Parathyroid adenoma (tissue), 2 donors: Measurements from ENCODE around the gene NCOA1.
A peak's percentile ranks its signal among the peaks of the same experiment; 100 is the strongest.
"Not testable (repeated sequence)": the region's sequence is repeated elsewhere in the genome, so short reads cannot be mapped to it uniquely, and the experiment has no call there.

Source experiments
- H2AFZ ChIP-seq: fragments of 300-600 bp; sonication (generic); one replicate; pipeline ENCODE4 v1.7.0; 2017; ENCODE audit warnings: antibody characterized with exemption, mild to moderate bottlenecking
- H3K27ac ChIP-seq: fragments of 300-600 bp; sonication (generic); one replicate; pipeline ENCODE4 v1.7.0; 2017
- H3K27me3 ChIP-seq: fragments of 300-600 bp; sonication (generic); one replicate; pipeline ENCODE4 v1.7.0; 2017; ENCODE audit warnings: low read length; ENCODE audit not compliant: control insufficient read depth, insufficient read depth
- H3K36me3 ChIP-seq: fragments of 300-600 bp; sonication (generic); one replicate; pipeline ENCODE4 v1.7.0; 2017; ENCODE audit warnings: low read length; ENCODE audit not compliant: control insufficient read depth, insufficient read depth
- H3K4me1 ChIP-seq: fragments of 300-600 bp; sonication (generic); one replicate; pipeline ENCODE4 v1.7.0; 2017; ENCODE audit warnings: control low read depth
- H3K4me2 ChIP-seq: fragments of 300-600 bp; sonication (generic); one replicate; pipeline ENCODE4 v1.7.0; 2017; ENCODE audit warnings: low read length
- H3K4me3 ChIP-seq: fragments of 300-600 bp; sonication (generic); one replicate; pipeline ENCODE4 v1.7.0; 2017; ENCODE audit warnings: low read depth, low read length
- H3K79me2 ChIP-seq: fragments of 300-600 bp; sonication (generic); one replicate; pipeline ENCODE4 v1.7.0; 2017; ENCODE audit warnings: control low read depth
- H3K9ac ChIP-seq: fragments of 300-600 bp; sonication (generic); one replicate; pipeline ENCODE4 v1.7.0; 2017; ENCODE audit warnings: mild to moderate bottlenecking
- H3K9me3 ChIP-seq: fragments of 300-600 bp; sonication (generic); one replicate; pipeline ENCODE4 v1.7.0; 2017; ENCODE audit warnings: low read length; ENCODE audit not compliant: control insufficient read depth
- CTCF ChIP-seq: fragments of 300-600 bp; sonication (generic); IDR thresholded peaks from one replicate; pipeline ENCODE4 v1.7.0; 2017; ENCODE audit warnings: antibody characterized with exemption, mild to moderate bottlenecking
- donor health status: primary hyperparathyroidism.

The NCOA1 gene

GRCh38 chr2:24543252-24543651, 52.2 kb downstream of the NCOA1 start:
- Histone ChIP-seq H3K9ac (no peak overlapping the region), H2AFZ (no peak overlapping the region), H3K4me3 (no peak overlapping the region), H3K27ac (no peak overlapping the region), H3K79me2 (peaks cover 40% of the 10 kb centered on the region), H3K4me2 (no peak overlapping the region), H3K4me1 (peaks cover 4% of the 10 kb centered on the region), H3K27me3 (no peaks in the 10 kb centered on the region), H3K9me3 (peaks cover 4% of the 10 kb centered on the region), H3K36me3 (no peaks in the 10 kb centered on the region)
- peak; percentile 11 for TF ChIP-seq CTCF

- H2AFZ ChIP-seq, result no peak overlapping the region
- no peak overlapping the region for H3K9ac ChIP-seq
- TF ChIP-seq CTCF, result no peak
- no peak overlapping the region for H3K4me3 ChIP-seq
- no peak overlapping the region for H3K4me2 ChIP-seq
- peaks cover 2% of the 10 kb centered on the region for H3K4me1 ChIP-seq
- H3K79me2 ChIP-seq, result peaks cover 50% of the 10 kb centered on the region
- H3K27ac ChIP-seq, result no peak overlapping the region
- H3K9me3 ChIP-seq, result peaks cover 4% of the 10 kb centered on the region
- H3K36me3 ChIP-seq, result no peaks in the 10 kb centered on the region
- no peaks in the 10 kb centered on the region for H3K27me3 ChIP-seq
Observed at GRCh38 chr2:24544456-24545115, 53.5 kb downstream of the NCOA1 start.

GRCh38 chr2:24546669-24547068, 55.6 kb downstream of the NCOA1 start:
- Histone ChIP-seq H3K4me3 (no peak overlapping the region), H3K4me1 (no peaks in the 10 kb centered on the region), H3K27ac (no peak overlapping the region), H2AFZ (no peak overlapping the region), H3K79me2 (peaks cover 46% of the 10 kb centered on the region), H3K4me2 (no peak overlapping the region), H3K9me3 (no peaks in the 10 kb centered on the region), H3K27me3 (no peaks in the 10 kb centered on the region), H3K9ac (no peak overlapping the region), H3K36me3 (no peaks in the 10 kb centered on the region)
- no peak for TF ChIP-seq CTCF

GRCh38 chr2:24548058-24548457, 57.0 kb downstream of the NCOA1 start:
- H3K4me3 ChIP-seq, result no peak overlapping the region
- H3K9ac ChIP-seq, result no peak overlapping the region
- H3K4me2 ChIP-seq, result no peak overlapping the region
- H3K9me3 ChIP-seq, result no peaks in the 10 kb centered on the region
- no peaks in the 10 kb centered on the region for H3K27me3 ChIP-seq
- no peak overlapping the region for H3K27ac ChIP-seq
- no peak overlapping the region for H2AFZ ChIP-seq
- H3K36me3 ChIP-seq, result no peaks in the 10 kb centered on the region
- no peak for TF ChIP-seq CTCF
- H3K4me1 ChIP-seq, result no peaks in the 10 kb centered on the region
- peaks cover 49% of the 10 kb centered on the region for H3K79me2 ChIP-seq

- not testable (repeated sequence) for H3K4me1 ChIP-seq, H3K27me3 ChIP-seq, H3K4me3 ChIP-seq, H3K36me3 ChIP-seq, H3K9ac ChIP-seq, H3K27ac ChIP-seq, H3K9me3 ChIP-seq, H2AFZ ChIP-seq, H3K4me2 ChIP-seq
- peaks cover 43% of the 10 kb centered on the region for H3K79me2 ChIP-seq
Observed at GRCh38 chr2:24550301-24550700, 59.2 kb downstream of the NCOA1 start.
